IMR-90 (cell line): ENCODE measurements around the gene TNS3. TPM values are rescaled to one million over a fixed set of nuclear protein-coding genes. Genes with fewer than 3 reads are reported as not detected.

Experiments used
- ATAC-seq: fragments of 200-7000 bp; cut with Tn5 transposase; 2 replicates; pipeline ENCODE4 v1.9.1; 2020; ENCODE audit warnings: low read depth, mild to moderate bottlenecking, moderate library complexity
- BruUV-seq: library from RNA; stranded (reverse); fragments of 400-500 nt; replicated peaks from 2 replicates; lab custom pipeline; 2021; lab: Mats Ljungman, UMichigan
- CTCF ChIA-PET: fragments of 300-600 bp; formaldehyde crosslinking; extraction: SDS; loops from one replicate; lab custom pipeline; 2021; ENCODE audit warnings: antibody characterized with exemption; lab: Yijun Ruan, JAX
- POLR2A ChIA-PET: fragments of 300-600 bp; sonication (Branson Sonifier 250); formaldehyde crosslinking; loops from one replicate; lab custom pipeline; 2022; ENCODE audit warnings: antibody characterized with exemption; ENCODE audit not compliant: unreplicated experiment; lab: Charles Lee
- DNase-seq: peaks from one replicate; pipeline ENCODE4 v3.0.0; 2013
- H2AFZ ChIP-seq: replicated peaks from 2 replicates; pipeline ENCODE3; 2013; ENCODE audit warnings: low read length, mild to moderate bottlenecking; ENCODE audit not compliant: poor library complexity
- H2AK5ac ChIP-seq: 2 replicates; pipeline ENCODE4 v1.6.1; 2013; ENCODE audit warnings: low read depth, low read length, inconsistent platforms
- H2AK9ac ChIP-seq: replicated peaks from 2 replicates; pipeline ENCODE3; 2013; ENCODE audit warnings: mild to moderate bottlenecking, low read depth, low read length, moderate library complexity; ENCODE audit not compliant: poor library complexity
- H2BK120ac ChIP-seq: 2 replicates; pipeline ENCODE4 v1.6.1; 2013; ENCODE audit warnings: low read depth, low read length, inconsistent platforms
- H2BK15ac ChIP-seq: 3 replicates; pipeline ENCODE4 v1.6.1; 2013; ENCODE audit warnings: low read depth, low read length, inconsistent platforms
- H2BK20ac ChIP-seq: 2 replicates; pipeline ENCODE4 v1.6.1; 2013; ENCODE audit warnings: low read depth, mild to moderate bottlenecking, inconsistent platforms, low read length, moderate library complexity
- H2BK5ac ChIP-seq: 2 replicates; pipeline ENCODE4 v1.6.1; 2013; ENCODE audit warnings: mild to moderate bottlenecking, low read depth, low read length, inconsistent platforms; ENCODE audit not compliant: poor library complexity, severe bottlenecking
- H3K14ac ChIP-seq: replicated peaks from 2 replicates; pipeline ENCODE4 v1.6.1; 2013; ENCODE audit warnings: low read depth, low read length, inconsistent platforms
- H3K18ac ChIP-seq: 2 replicates; pipeline ENCODE4 v1.6.1; 2013; ENCODE audit warnings: low read depth, low read length, control low read depth
- H3K23ac ChIP-seq: 2 replicates; pipeline ENCODE4 v1.6.1; 2013; ENCODE audit warnings: low read depth, low read length, inconsistent platforms
- H3K27ac ChIP-seq: 2 replicates; pipeline ENCODE4 v1.5.1; 2013; ENCODE audit warnings: mild to moderate bottlenecking, control low read depth, low read length; ENCODE audit not compliant: insufficient read depth
- H3K27me3 ChIP-seq: 2 replicates; pipeline ENCODE4 v1.6.1; 2013; ENCODE audit warnings: low read length; ENCODE audit not compliant: control insufficient read depth, insufficient read depth
- H3K36me3 ChIP-seq: 2 replicates; pipeline ENCODE4 v1.6.1; 2013; ENCODE audit warnings: low read length, mixed read lengths; ENCODE audit not compliant: control insufficient read depth, insufficient read depth
- H3K4ac ChIP-seq: 2 replicates; pipeline ENCODE4 v1.6.1; 2013; ENCODE audit warnings: low read depth, low read length, inconsistent platforms
- H3K4me1 ChIP-seq: 2 replicates; pipeline ENCODE4 v1.6.1; 2013; ENCODE audit warnings: low read length, mixed read lengths; ENCODE audit not compliant: control insufficient read depth, insufficient read depth
- H3K4me2 ChIP-seq: 2 replicates; pipeline ENCODE4 v1.6.1; 2013; ENCODE audit warnings: low read depth, mild to moderate bottlenecking, control low read depth, low read length, moderate library complexity
- H3K4me3 ChIP-seq: 2 replicates; pipeline ENCODE4 v1.5.1; 2013; ENCODE audit warnings: low read depth, mild to moderate bottlenecking, control low read depth, low read length, moderate library complexity; ENCODE audit not compliant: insufficient read depth
- H3K56ac ChIP-seq: 2 replicates; pipeline ENCODE4 v1.6.1; 2013; ENCODE audit warnings: low read length, inconsistent platforms; ENCODE audit not compliant: insufficient read depth; ENCODE audit errors: extremely low read depth
- H3K79me1 ChIP-seq, 2 experiments: 2 replicates each; pipeline ENCODE4 v1.6.1; 2013; ENCODE audit warnings: low read length in 2 of 2, inconsistent platforms in 1 of 2, low read depth in 1 of 2
- H3K9ac ChIP-seq: 2 replicates; pipeline ENCODE4 v1.6.1; 2013; ENCODE audit warnings: low read depth, low read length, control low read depth
- H3K9me1 ChIP-seq: 2 replicates; pipeline ENCODE4 v1.6.1; 2013; ENCODE audit warnings: low read length, inconsistent platforms; ENCODE audit not compliant: insufficient read depth
- H3K9me3 ChIP-seq: 2 replicates; pipeline ENCODE4 v1.6.1; 2013; ENCODE audit warnings: low read length; ENCODE audit not compliant: control insufficient read depth, insufficient read depth
- H4K20me1 ChIP-seq: 2 replicates; pipeline ENCODE4 v1.6.1; 2013; ENCODE audit warnings: low read length, inconsistent platforms; ENCODE audit not compliant: insufficient read depth
- H4K5ac ChIP-seq: 2 replicates; pipeline ENCODE4 v1.6.1; 2013; ENCODE audit warnings: mild to moderate bottlenecking, low read depth, low read length, control low read depth
- H4K8ac ChIP-seq, 2 experiments: 2 replicates each; pipeline ENCODE4 v1.6.1; 2013; ENCODE audit warnings: low read depth in 2 of 2, low read length in 2 of 2, control low read depth in 1 of 2, inconsistent platforms in 1 of 2
- H4K91ac ChIP-seq: 2 replicates; pipeline ENCODE4 v1.6.1; 2013; ENCODE audit warnings: low read depth, low read length, inconsistent platforms; ENCODE audit not compliant: insufficient read depth
- MAFK ChIP-seq: IDR thresholded peaks from 2 replicates; pipeline ENCODE4 v1.6.1; 2012; ENCODE audit warnings: low read depth, low read length, improper control_type of control experiment
- MAZ ChIP-seq: IDR thresholded peaks from 2 replicates; pipeline ENCODE4 v1.6.1; 2012; ENCODE audit warnings: low read depth, mild to moderate bottlenecking, low read length, improper control_type of control experiment, moderate library complexity, borderline replicate concordance
- WGBS, 2 experiments: methylation state at CpG; one replicate each; pipeline versions ENCODE4 v1.1.5 to v1.1.7; 2013; ENCODE audit warnings: missing lambda C conversion rate in 2 of 2; ENCODE audit not compliant: insufficient read length in 1 of 2; ENCODE audit errors: extremely low coverage in 2 of 2; 5-methylcytosine and 5-hydroxymethylcytosine counted together
- dilution Hi-C: fragments of 300-500 bp; cut with HindIII; formaldehyde crosslinking; loops from one replicate; pipeline ENCODE4 v1.14.3; 2018; ENCODE audit warnings: low sequenced_read_pairs; ENCODE audit not compliant: unreplicated experiment
- in situ Hi-C: fragments of 300-500 bp; cut with MboI; formaldehyde crosslinking; loops from 3 replicates; pipeline ENCODE4 v1.14.3; 2019; ENCODE audit warnings: low sequenced_read_pairs, inconsistent platforms, mixed read lengths
- intact Hi-C: fragments of 100-400 bp; cut with micrococcal nuclease; formaldehyde crosslinking; loops from 2 replicates; pipeline ENCODE4 v1.10.0; 2022
- polyA plus RNA-seq, 3 experiments: library from polyadenylated mRNA; depleted of rRNA; stranded (reverse); fragments of >200 nt; gene quantifications; 2 replicates each; pipeline ENCODE4 v1.2.3, GENCODE V29; 2012; ENCODE audit warnings: low replicate concordance in 1 of 3
- total RNA-seq: library from RNA; depleted of rRNA; stranded (reverse); fragments of >200 nt; gene quantifications from 2 replicates; pipeline ENCODE4 v1.2.3, GENCODE V29; 2012

The TNS3 gene
- total and polyA plus RNA-seq, 2 of the 4 experiments (the other 2 are of a cell fraction), result 64.3 to 79.2 TPM

DNA sequence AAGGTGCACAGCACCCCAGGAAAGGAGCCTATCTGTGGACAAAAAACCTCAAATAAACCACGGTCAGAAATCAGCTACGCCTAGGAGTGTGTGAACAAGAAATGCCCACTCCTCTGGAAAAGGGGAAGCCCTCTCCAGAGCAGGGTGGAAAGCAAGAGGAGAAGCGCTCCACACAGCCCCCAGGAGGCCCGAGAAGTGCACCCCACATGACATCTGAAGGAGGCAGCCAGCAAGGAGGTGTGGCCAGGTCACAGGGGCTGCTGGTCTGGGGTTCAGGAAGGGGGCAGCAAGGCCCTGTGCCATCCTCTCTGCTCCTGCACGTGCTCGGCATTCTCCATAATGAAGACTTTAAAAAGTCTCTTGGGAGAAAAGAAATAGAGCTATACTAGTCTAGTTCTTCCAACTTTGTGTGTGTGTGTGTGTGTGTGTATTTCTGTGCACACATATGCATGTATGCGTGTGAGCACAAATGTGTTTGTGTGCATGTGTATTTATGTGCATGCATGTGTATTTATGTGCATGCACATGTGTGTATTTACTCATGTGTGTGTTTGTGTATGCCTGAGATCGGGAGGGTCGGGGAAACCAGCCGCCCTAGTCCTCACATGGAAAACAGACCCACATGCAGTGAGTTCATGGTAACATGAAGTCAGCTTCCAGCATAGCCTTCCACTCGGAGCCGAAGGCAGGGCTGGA lies 76.5 kb downstream of the TNS3 start:
- Histone ChIP-seq H3K27me3 (no peaks in the 10 kb centered on the region), H3K4me1 (peaks cover 46% of the 10 kb centered on the region), H3K4me2 (no peak overlapping the region), H2AK5ac (peak overlapping the region; percentile 66; the same call in 1 of the 2 replicates), H2BK5ac (no peak overlapping the region), H3K23ac (no peak overlapping the region), H3K4me3 (no peak overlapping the region), H2AK9ac (no peak overlapping the region), H3K18ac (no peak overlapping the region), H4K20me1 (peaks cover 39% of the 10 kb centered on the region), H3K4ac (peak overlapping the region; percentile 46), H3K14ac (no peak overlapping the region), H2BK20ac (no peak overlapping the region), H2AFZ (no peak overlapping the region), H2BK15ac (no peak overlapping the region), H3K9me3 (no peaks in the 10 kb centered on the region), H2BK120ac (no peak overlapping the region), H4K8ac (peak overlapping the region in 1 of 2 experiments; percentile 34; a peak in 1 of 4 replicates), H3K9me1 (peaks cover 72% of the 10 kb centered on the region), H3K9ac (no peak overlapping the region), H3K27ac (no peak overlapping the region), H4K5ac (no peak overlapping the region), H3K36me3 (peaks cover 36% of the 10 kb centered on the region), H3K79me1 (peaks cover 56 to 98% of the 10 kb centered on the region in 2 experiments), H3K56ac (no peak overlapping the region), H4K91ac (no peak overlapping the region)
- ATAC-seq (no peak), DNase-seq (no peak)
- POLR2A ChIA-PET, result no interaction called here
- intact Hi-C loops, result no loop called here
- BruUV-seq, result no TSS peak
- TF ChIP-seq MAZ, result no peak
- TF ChIP-seq MAFK, result no peak
- CTCF ChIA-PET, result no interaction called here
- in situ Hi-C loops, result no loop called here
- 90% methylated on average over 9 of the region's 12 CpGs; no CpG with 5 or more reads in 1 of the 2 experiments for WGBS, 2 experiments
- dilution Hi-C loops, result no loop called here
